Mesothelial cell of epicardium (in vitro differentiated cells): ENCODE measurements around the gene ABCA4. TPM values are rescaled to one million over a fixed set of nuclear protein-coding genes. Genes with fewer than 3 reads are reported as not detected.

Source experiments
- DNase-seq, 2 experiments: peaks; one replicate each; pipeline ENCODE4 v3.0.0; 2021; ENCODE audit warnings: low spot score in 2 of 2; ENCODE audit not compliant: unreplicated experiment in 2 of 2
- H3K27ac Mint-ChIP-seq: 2 replicates; pipeline ENCODE4 v1.8.0; 2021; ENCODE audit warnings: mixed read lengths
- H3K27me3 Mint-ChIP-seq: 2 replicates; pipeline ENCODE4 v1.8.0; 2021; ENCODE audit warnings: low read depth, mixed read lengths
- H3K36me3 Mint-ChIP-seq: 2 replicates; pipeline ENCODE4 v1.8.0; 2021; ENCODE audit warnings: mixed read lengths
- H3K4me1 Mint-ChIP-seq: 2 replicates; pipeline ENCODE4 v1.8.0; 2021; ENCODE audit warnings: mixed read lengths
- H3K4me3 Mint-ChIP-seq: 2 replicates; pipeline ENCODE4 v1.8.0; 2021; ENCODE audit warnings: mild to moderate bottlenecking, moderate library complexity, mixed read lengths
- H3K9me3 Mint-ChIP-seq: 2 replicates; pipeline ENCODE4 v1.8.0; 2021; ENCODE audit warnings: mixed read lengths
- CTCF ChIP-seq: fragments of 200-600 bp; sonication (generic); IDR thresholded peaks from one replicate; pipeline ENCODE4 v1.5.0; 2021; ENCODE audit warnings: antibody characterized with exemption; ENCODE audit not compliant: unreplicated experiment
- total RNA-seq: library from RNA; stranded (reverse); gene quantifications from 3 replicates; pipeline ENCODE4 v1.2.1, GENCODE V29; 2021

The ABCA4 gene
- total RNA-seq, 1 donor from 2014 or later: 14.5 TPM

GRCh38 chr1:94060720-94061119, 60.2 kb downstream of the ABCA4 start:
- Mint-ChIP-seq H3K4me1 (peaks cover 41% of the 10 kb centered on the region), H3K27me3 (no peaks in the 10 kb centered on the region), H3K4me3 (no peak overlapping the region), H3K27ac (no peak overlapping the region), H3K9me3 (no peaks in the 10 kb centered on the region), H3K36me3 (no peaks in the 10 kb centered on the region)
- TF ChIP-seq CTCF: no peak
- no peak for DNase-seq

GRCh38 chr1:94058766-94059165, 62.2 kb downstream of the ABCA4 start:
- Mint-ChIP-seq H3K27ac (no peak overlapping the region), H3K4me1 (peaks cover 27% of the 10 kb centered on the region), H3K9me3 (no peaks in the 10 kb centered on the region), H3K4me3 (no peak overlapping the region), H3K36me3 (peaks cover 8% of the 10 kb centered on the region), H3K27me3 (no peaks in the 10 kb centered on the region)
- no peak for DNase-seq
- no peak for TF ChIP-seq CTCF

GRCh38 chr1:94056996-94057395, 64.0 kb downstream of the ABCA4 start:
- Mint-ChIP-seq H3K9me3 (no peaks in the 10 kb centered on the region), H3K4me3 (no peak overlapping the region), H3K27ac (no peak overlapping the region), H3K4me1 (peaks cover 12% of the 10 kb centered on the region), H3K36me3 (peaks cover 10% of the 10 kb centered on the region), H3K27me3 (no peaks in the 10 kb centered on the region)
- TF ChIP-seq CTCF: no peak
- DNase-seq: no peak

- no peak for TF ChIP-seq CTCF
- Mint-ChIP-seq H3K27me3 (no peaks in the 10 kb centered on the region), H3K4me1 (peaks cover 4% of the 10 kb centered on the region), H3K36me3 (peaks cover 10% of the 10 kb centered on the region), H3K4me3 (no peak overlapping the region), H3K27ac (no peak overlapping the region), H3K9me3 (no peaks in the 10 kb centered on the region)
- no peak for DNase-seq
Observed at GRCh38 chr1:94056171-94056570, 64.8 kb downstream of the ABCA4 start.

GRCh38 chr1:94055459-94056122, 65.4 kb downstream of the ABCA4 start:
- H3K27me3 Mint-ChIP-seq: no peaks in the 10 kb centered on the region

More at GRCh38 chr1:94055459-94056122, 65.4 kb downstream of the ABCA4 start:
- Mint-ChIP-seq H3K4me1 (peaks cover 8% of the 10 kb centered on the region), H3K36me3 (peaks cover 10% of the 10 kb centered on the region), H3K9me3 (no peaks in the 10 kb centered on the region), H3K27ac (no peak overlapping the region), H3K4me3 (no peak overlapping the region)
- TF ChIP-seq CTCF: no peak
- no peak for DNase-seq
